GM21723 (cell line): Measurements from ENCODE around the gene GUCY1B1.
"Not testable (repeated sequence)": the region's sequence is repeated elsewhere in the genome, so short reads cannot be mapped to it uniquely, and the experiment has no call there.

ENCODE experiments used
- ATAC-seq: cut with Tn5 transposase; IDR thresholded peaks from one replicate; pipeline ENCODE4 v1.9.1; 2021; ENCODE audit warnings: mild to moderate bottlenecking, moderate library complexity; ENCODE audit not compliant: unreplicated experiment

Gene GUCY1B1

GRCh38 chr4:155797581-155797980 is 38.8 kb downstream of the GUCY1B1 start:
- not testable (repeated sequence) for ATAC-seq

DNA sequence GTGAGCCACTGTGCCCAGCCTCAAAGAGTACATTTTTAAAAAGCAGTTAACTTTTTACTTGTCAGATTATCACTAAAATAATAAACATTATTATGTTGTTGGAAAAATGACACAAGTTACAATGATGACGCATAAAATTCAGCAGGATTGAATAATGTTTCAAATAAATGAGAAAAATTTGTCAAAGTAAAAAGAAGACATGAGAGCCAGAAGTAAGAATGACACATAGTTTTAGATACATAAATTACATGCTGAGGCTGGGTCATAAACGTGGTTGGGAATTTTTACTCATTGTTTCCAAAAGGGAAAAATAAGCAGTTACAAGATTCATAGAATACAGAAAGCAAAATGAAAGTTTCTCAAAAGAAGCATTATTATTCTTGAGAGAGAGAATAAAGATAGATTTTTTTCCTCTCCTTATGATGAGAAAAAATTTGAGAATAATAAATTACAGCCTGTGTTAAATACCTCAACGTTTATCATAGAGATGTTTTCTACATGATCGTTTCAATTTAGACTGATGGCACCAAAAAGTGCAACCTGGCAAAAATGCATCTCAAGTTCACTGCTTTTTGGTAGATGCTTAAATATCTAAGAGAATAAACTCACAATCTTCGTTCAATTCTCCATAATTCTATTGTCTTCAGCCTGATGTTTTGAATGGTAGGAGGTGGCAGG is 40.4 kb downstream of the GUCY1B1 start:
- no peak for ATAC-seq

- ATAC-seq: no peak
Measured at GRCh38 chr4:155799794-155800123, 40.9 kb downstream of the GUCY1B1 start.

- no peak for ATAC-seq
Measured at GRCh38 chr4:155800685-155801343, 42.0 kb downstream of the GUCY1B1 start.

DNA sequence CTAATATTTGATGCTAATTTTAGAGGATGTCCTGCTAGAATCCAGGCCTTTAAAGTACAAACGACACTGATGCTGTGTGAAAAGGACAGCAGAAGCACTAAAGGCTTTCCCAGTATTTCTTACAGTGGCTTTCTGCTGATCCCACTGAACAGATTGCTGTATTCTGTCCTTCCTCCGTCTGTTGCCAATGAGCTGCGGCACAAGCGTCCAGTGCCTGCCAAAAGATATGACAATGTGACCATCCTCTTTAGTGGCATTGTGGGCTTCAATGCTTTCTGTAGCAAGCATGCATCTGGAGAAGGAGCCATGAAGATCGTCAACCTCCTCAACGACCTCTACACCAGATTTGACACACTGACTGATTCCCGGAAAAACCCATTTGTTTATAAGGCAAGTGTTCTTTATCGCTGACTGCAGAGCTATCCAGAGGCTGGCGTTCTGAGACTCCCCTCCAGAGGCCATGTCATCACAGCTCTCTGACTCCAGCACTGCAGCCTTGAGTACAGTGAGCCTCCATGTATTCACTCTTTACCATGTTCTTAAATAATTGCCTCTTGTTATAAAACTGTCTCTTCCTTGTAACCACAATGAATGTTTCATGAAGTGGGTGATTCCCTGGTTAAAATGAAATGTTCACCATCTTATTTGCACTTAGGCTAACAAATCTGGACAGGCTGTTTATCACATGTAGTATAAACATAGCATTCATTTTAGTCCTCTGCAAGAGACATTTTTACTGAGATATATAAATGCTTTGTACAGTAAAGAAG is 43.6 kb downstream of the GUCY1B1 start:
- no peak for ATAC-seq

DNA sequence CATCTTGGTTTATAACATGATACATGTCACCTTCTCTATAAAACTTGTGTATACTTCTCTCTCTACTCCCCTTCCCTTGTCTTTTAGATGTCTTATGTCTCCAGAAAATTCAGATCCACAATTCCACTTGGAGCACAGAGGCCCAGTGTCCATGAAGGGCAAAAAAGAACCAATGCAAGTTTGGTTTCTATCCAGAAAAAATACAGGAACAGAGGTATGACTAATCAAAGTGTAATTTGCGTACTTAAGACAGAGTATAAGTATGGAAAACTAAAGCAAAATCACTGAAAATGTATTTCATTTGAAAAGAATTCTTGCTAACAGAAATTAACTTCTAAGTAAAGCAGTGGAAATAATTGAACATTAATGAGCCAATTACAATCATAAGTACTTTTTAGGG is 46.2 kb downstream of the GUCY1B1 start:
- no peak for ATAC-seq

- ATAC-seq: no peak
Measured at GRCh38 chr4:155807021-155807420, 48.2 kb downstream of the GUCY1B1 start.

- peak; percentile 96 for ATAC-seq
Measured at GRCh38 chr4:155809835-155810234, 51.0 kb downstream of the GUCY1B1 start.

DNA sequence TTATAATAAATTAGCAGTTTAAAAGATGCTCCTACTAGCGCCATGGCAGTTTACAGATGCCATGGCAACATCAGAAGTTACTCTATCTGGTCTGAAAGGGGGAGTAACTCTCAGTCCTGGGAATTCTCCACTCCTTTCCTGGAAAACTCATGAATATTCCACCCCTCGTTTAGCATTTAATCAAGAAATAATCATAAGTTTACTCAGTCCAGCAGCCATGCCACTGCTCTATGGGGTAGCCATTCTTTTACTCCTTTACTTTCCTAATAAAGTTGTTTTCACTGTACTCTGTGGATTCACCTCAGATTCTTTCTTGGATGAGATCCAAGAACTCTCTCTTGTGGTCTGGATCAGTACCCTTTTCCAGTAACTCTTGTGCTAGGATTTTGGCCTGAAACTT is 52.3 kb downstream of the GUCY1B1 start:
- ATAC-seq: no peak

DNA sequence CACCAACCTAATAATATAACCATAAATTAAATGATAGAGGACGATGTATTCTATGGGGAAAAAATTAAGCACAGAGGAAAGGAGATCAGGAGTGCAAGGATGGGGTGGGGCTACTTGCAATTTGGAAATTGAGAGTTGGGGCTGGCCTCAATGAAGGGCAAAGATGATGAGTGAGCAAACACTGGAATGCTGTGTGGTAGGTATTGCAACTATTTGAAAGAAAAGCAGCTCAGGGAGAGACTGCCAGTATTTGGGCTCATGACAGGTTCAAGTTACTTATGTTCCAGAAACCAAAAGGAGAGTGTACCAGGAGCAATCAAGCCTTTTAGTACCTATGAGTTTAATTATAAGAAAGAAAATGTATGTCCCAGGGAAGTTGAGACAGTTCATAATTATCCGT is 59.8 kb downstream of the GUCY1B1 start:
- no peak for ATAC-seq

DNA sequence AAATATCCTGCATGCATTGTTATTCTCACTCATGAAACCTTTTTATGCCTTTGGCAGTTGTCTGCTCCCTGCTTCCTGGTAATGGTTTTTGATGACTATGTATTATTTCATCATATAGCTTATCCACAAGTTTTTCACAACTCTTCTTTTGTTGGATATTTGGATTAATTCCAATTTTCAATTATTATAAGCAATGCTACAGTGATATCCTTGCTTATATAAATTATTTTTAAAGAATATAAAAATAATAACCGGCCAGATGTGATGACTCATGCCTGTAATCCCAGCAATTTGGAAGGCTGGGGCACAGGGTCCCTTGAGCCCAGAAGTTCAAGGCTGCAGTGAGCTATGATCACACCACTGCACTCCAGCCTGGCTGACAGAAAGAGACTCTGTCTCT is 60.2 kb downstream of the GUCY1B1 start:
- no peak for ATAC-seq

- ATAC-seq: no peak
Measured at GRCh38 chr4:155820887-155821518, 62.2 kb downstream of the GUCY1B1 start.

GRCh38 chr4:155822572-155822971 is 63.8 kb downstream of the GUCY1B1 start:
- no peak for ATAC-seq

DNA sequence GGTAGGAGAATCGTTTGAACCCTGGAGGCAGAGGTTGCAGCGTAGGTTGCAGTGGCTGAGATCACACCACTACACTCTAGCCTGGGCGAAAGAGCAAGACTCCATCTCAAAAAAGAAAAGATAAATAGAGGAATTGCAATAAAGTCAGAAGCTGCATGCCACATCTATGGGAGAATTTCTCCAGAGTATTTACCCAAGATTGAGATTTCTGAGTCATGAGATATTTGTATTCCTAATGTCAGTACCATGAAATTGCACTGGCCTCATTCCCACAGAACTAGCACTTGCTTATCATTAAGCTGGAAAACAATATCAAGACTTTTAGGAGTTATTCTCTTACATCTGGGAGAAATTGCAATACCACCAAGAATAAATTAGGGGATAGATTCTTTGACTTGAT is 69.8 kb downstream of the GUCY1B1 start:
- no peak for ATAC-seq

DNA sequence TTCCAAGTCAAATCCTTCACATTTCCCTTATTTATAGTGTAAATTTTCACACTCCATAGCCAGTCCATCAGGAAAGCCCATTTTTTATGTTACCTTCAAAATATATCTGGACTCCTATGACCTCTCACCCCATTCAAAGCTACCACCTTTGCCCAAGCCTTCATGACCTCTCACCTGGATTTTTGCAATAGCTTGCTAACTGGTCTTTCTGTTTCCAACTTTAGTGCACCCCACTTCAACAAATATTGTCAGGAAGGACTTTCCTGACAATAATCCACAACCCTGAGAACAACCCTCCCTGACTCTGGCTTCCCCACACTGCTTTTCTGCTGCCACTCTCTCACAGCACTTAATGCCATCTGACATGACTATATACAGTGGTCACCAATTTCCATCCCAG is 73.8 kb downstream of the GUCY1B1 start:
- no peak for ATAC-seq

DNA sequence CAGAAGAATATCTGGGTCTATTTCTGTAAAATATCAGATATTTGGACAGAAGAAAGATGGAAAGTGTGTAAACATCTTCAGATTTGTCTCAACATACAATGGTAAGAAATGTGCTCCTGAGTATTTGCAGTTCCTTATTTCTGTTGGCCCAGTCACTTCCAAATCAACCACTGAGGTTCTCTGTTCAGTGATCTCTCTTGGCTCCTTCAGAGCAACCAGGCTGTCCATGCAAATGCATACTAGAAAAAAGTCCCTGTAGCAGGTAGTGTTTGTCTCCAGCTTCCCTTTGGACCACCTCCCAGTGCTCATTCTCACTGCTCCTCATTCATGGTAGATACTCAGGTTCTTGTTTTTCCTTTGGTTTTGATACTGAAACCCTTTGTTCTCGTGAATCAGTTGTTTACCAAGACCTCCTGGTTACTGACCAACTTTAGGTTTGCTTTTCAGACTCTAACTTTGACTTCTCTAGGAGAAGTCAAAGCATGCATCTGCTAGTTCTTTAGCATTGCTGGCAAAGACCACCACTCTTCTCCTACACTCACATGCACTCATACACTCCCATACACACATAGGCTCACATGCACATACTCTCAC is 78.5 kb downstream of the GUCY1B1 start:
- no peak for ATAC-seq

- no peak for ATAC-seq
Measured at GRCh38 chr4:155842080-155842479, 83.3 kb downstream of the GUCY1B1 start.

- ATAC-seq: no peak
Measured at GRCh38 chr4:155846929-155847328, 88.1 kb downstream of the GUCY1B1 start.

DNA sequence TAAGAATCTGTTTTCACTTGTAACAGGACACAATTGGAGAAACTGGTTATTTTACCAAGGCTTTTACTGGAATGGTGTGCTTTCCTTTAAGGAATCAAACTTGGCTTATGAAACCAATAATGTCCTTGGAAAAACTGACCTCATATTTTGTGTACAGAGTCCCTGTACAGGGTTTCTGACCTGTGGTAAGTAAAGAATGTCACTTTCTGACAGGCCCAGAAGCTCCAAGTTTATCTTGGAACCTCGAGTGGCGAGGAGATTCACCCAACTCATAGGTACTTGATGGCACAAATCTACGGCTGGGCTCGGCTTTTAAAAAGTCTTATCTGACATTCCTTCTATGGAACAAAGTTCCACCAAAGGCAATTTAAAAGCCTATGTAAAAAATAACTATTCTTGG is 90.2 kb downstream of the GUCY1B1 start:
- no peak for ATAC-seq

- no peak for ATAC-seq
Measured at GRCh38 chr4:155853189-155853588, 94.4 kb downstream of the GUCY1B1 start.

- no peak for ATAC-seq
Measured at GRCh38 chr4:155854582-155855226, 95.9 kb downstream of the GUCY1B1 start.
